Gastroesophageal sphincter (tissue), 3 donors: ENCODE measurements around the gene UBL4A.

Experiments used
- EP300 ChIP-seq: sonication (generic); formaldehyde crosslinking; IDR thresholded peaks from one replicate; pipeline ENCODE4 v1.6.1; 2017; ENCODE audit warnings: antibody characterized with exemption, mild to moderate bottlenecking
- POLR2A ChIP-seq, 2 donors: fragments of 450-650 bp; IDR thresholded peaks; one replicate each; pipeline ENCODE4 v1.6.1; 2017; ENCODE audit warnings: antibody characterized with exemption in 2 of 2, mild to moderate bottlenecking in 2 of 2, moderate library complexity in 1 of 2
- TF ChIP-seq, protein P1 (sequence below), 4 experiments: fragments of 200-600 bp in 2 of 4; fragments of 450-650 bp in 2 of 4; sonication (generic) in 1 of 4; IDR thresholded peaks; one replicate each; pipeline ENCODE4 v1.5.1; 2017 to 2019; ENCODE audit warnings: antibody characterized with exemption in 4 of 4, mild to moderate bottlenecking in 2 of 4, moderate library complexity in 2 of 4

DNA sequence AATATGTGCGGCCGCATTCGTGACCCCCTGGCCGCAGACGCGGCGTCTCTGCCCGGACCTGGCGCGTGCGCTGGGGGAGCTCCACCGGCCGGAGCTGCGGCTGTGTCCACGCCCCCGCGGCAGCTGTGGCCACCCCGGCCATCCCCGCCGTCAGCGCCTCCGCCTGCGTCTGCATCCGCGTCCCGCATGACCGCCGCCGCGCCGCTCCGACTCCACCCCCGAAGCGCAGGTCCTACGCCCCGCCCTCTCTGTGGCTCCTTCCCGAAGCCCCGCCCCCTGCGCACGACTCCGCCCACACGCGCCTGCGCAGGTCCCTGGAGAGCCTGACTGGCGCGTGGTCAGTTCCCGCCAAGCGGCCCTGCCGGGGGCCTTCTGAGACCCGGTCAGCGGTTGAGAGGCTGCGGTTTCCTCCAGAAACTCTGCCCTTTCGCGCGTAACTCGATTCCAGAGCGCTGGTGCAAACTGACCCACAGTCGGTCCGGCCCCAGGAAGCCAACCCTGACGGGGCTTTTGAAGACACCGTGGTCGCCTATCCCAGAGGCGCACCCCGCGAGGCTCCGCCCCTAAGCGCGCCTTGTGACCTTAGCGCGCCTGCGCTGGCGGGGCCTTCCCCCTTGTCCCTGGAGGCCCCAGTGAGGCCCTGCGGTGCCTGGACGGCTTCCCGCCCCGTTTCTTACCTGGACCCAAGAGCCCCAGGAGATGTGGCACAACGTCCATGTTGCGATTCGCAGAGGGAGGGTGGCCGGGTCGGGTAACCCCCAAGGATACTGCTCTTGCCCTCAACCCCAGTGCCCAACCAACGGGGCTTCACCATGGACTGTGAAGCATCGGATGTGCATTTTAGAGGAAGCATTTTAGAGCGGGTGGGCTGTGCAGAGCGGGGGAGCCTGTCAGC is 7.4 kb downstream of the UBL4A start, which contains the start of gene LAGE3:
- TF ChIP-seq, protein P1, sequence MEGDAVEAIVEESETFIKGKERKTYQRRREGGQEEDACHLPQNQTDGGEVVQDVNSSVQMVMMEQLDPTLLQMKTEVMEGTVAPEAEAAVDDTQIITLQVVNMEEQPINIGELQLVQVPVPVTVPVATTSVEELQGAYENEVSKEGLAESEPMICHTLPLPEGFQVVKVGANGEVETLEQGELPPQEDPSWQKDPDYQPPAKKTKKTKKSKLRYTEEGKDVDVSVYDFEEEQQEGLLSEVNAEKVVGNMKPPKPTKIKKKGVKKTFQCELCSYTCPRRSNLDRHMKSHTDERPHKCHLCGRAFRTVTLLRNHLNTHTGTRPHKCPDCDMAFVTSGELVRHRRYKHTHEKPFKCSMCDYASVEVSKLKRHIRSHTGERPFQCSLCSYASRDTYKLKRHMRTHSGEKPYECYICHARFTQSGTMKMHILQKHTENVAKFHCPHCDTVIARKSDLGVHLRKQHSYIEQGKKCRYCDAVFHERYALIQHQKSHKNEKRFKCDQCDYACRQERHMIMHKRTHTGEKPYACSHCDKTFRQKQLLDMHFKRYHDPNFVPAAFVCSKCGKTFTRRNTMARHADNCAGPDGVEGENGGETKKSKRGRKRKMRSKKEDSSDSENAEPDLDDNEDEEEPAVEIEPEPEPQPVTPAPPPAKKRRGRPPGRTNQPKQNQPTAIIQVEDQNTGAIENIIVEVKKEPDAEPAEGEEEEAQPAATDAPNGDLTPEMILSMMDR (IDR thresholded peaks at IDR 0.05): no peak
- TF ChIP-seq POLR2A (IDR thresholded peaks at IDR 0.05) (peak; percentile 29 to 45), EP300 (no peak)
